ENCODE measurements around the gene LRBA. TPM values are rescaled to one million over a fixed set of nuclear protein-coding genes. Genes with fewer than 3 reads are reported as not detected.

Gene LRBA
- total RNA-seq, 1 experiment from 2014 or later, result 55.3 TPM

DNA sequence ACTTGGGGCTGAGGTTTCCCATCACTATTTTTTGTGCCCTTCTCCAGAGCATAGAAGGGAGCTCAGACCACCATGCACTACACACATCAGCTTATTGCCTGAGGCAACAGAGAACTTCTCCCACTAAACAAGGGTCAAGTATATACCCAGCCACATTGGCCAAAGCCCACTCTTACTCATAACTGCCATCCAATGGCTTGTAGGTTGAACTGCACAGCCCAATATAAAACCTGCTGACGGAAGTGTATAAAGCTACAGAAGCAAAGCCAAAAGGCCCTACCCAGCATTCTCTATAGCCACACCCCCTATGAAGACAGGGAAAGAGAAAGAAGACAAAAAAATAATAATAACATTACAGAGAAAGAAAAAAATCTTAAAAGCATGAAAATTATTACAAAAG is 139.7 kb downstream of the LRBA start:
- Histone ChIP-seq H3K27ac (ENCODE audit: insufficient read length, low read depth, low read length) (no peak overlapping the region), H2AFZ (ENCODE audit: low read length) (no peak overlapping the region), H3K4ac (ENCODE audit: low read depth, low read length) (no peak overlapping the region), H2BK12ac (ENCODE audit: insufficient read length, low read depth, low read length) (no peak overlapping the region), H4K5ac (ENCODE audit: insufficient read length, low read depth, low read length) (no peak overlapping the region), H2AK5ac (ENCODE audit: insufficient read length, low read length) (no peak overlapping the region), H3K4me1 (ENCODE audit: insufficient read depth, low read length) (no peaks in the 10 kb centered on the region), H4K20me1 (ENCODE audit: control insufficient read depth, insufficient read depth, insufficient read length) (no peaks in the 10 kb centered on the region), H3K23ac (ENCODE audit: insufficient read length, low read depth, low read length) (no peak overlapping the region), H4K8ac (replicated peaks; ENCODE audit: insufficient read length, low read depth, low read length) (no peak overlapping the region), H3K27me3 (ENCODE audit: insufficient read depth, low read length) (no peaks in the 10 kb centered on the region), H3K14ac (ENCODE audit: insufficient read depth, low read length) (no peak overlapping the region), H3K56ac (ENCODE audit: insufficient read length, low read depth, low read length) (no peak overlapping the region), H3T11ph (ENCODE audit: low read length) (no peak overlapping the region), H3K4me2 (ENCODE audit: insufficient read depth, insufficient read length, low read length) (no peak overlapping the region), H2BK15ac (ENCODE audit: low read depth, low read length) (no peak overlapping the region), H3K23me2 (ENCODE audit: insufficient read length, low read depth, low read length, poor library complexity, severe bottlenecking) (no peaks in the 10 kb centered on the region), H3K9ac (ENCODE audit: extremely low read depth, insufficient read length, low read length) (no peak overlapping the region), H3K79me2 (ENCODE audit: insufficient read depth, low read length) (0 out of 2 replicates have a peak, but pooled peaks cover 3% of the 10 kb centered on the region), H2BK120ac (ENCODE audit: low read depth, low read length, poor library complexity, severe bottlenecking) (no peak overlapping the region), H3K9me3 (ENCODE audit: control insufficient read depth, low read depth, low read length) (no peaks in the 10 kb centered on the region), H3K79me1 (ENCODE audit: insufficient read depth, low read depth, low read length, poor library complexity, severe bottlenecking) (peaks cover 3% of the 10 kb centered on the region), H4K91ac (ENCODE audit: insufficient read length, low read depth, low read length) (no peak overlapping the region), H2BK5ac (ENCODE audit: insufficient read length, low read length) (no peak overlapping the region), H2BK20ac (ENCODE audit: low read depth, low read length, poor library complexity, severe bottlenecking) (no peak overlapping the region), H3K18ac (ENCODE audit: insufficient read length, low read depth, low read length) (no peak overlapping the region)
- DNase-seq, result no peak
- no peaks in the 10 kb centered on the region for H3K4me1 Mint-ChIP-seq
- WGBS (ENCODE audit: extremely low coverage, insufficient read length, low lambda C conversion rate), result no CpG with 5 or more reads among the region's 1 CpG
- TF ChIP-seq, protein P1, sequence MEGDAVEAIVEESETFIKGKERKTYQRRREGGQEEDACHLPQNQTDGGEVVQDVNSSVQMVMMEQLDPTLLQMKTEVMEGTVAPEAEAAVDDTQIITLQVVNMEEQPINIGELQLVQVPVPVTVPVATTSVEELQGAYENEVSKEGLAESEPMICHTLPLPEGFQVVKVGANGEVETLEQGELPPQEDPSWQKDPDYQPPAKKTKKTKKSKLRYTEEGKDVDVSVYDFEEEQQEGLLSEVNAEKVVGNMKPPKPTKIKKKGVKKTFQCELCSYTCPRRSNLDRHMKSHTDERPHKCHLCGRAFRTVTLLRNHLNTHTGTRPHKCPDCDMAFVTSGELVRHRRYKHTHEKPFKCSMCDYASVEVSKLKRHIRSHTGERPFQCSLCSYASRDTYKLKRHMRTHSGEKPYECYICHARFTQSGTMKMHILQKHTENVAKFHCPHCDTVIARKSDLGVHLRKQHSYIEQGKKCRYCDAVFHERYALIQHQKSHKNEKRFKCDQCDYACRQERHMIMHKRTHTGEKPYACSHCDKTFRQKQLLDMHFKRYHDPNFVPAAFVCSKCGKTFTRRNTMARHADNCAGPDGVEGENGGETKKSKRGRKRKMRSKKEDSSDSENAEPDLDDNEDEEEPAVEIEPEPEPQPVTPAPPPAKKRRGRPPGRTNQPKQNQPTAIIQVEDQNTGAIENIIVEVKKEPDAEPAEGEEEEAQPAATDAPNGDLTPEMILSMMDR (conservative IDR thresholded peaks at IDR 0.05), result peak; percentile 28; the same call in 1 of the 3 replicates
- peak overlapping the region in 1 of 3 experiments; percentile 91; a peak in 1 of 7 replicates for H3K27ac Mint-ChIP-seq
- H3K4me3 Mint-ChIP-seq, result no peak overlapping the region
- H3K9me3 Mint-ChIP-seq, result peaks cover 7 to 10% of the 10 kb centered on the region in 2 experiments; a peak in 2 of 5 replicates
- peaks cover 14 to 28% (median 17%) of the 10 kb centered on the region in 3 experiments for H3K36me3 Mint-ChIP-seq (ENCODE audit: insufficient read depth in 1 of 3, low read depth in 3 of 3)
- no peaks in the 10 kb centered on the region; the same call in 1 of the 2 replicates for H3K27me3 Mint-ChIP-seq (ENCODE audit: low read depth)
